Common myeloid progenitor, CD34-positive (primary cell): ENCODE data around the gene TBR1. TPM values are rescaled to one million over a fixed set of nuclear protein-coding genes. Genes with fewer than 3 reads are reported as not detected.

Experiments used
- CTCF ChIA-PET: fragments of 350-600 bp; sonication (Branson Sonifier 250); formaldehyde crosslinking; loops from one replicate; lab custom pipeline; 2021; ENCODE audit warnings: antibody characterized with exemption; lab: Charles Lee
- POLR2A ChIA-PET: fragments of 350-600 bp; sonication (Branson Sonifier 250); formaldehyde crosslinking; loops from one replicate; lab custom pipeline; 2021; ENCODE audit warnings: antibody characterized with exemption; lab: Charles Lee
- DNase-seq, 3 donors: peaks; one replicate each; pipeline versions ENCODE4 v3.0.0 to v3.0.0-alpha.2; 2013
- H3K27ac ChIP-seq, 2 experiments: 1 replicate in 1 of 2; 2 replicates in 1 of 2; pipeline ENCODE4 v1.7.0; 2013; ENCODE audit warnings: inconsistent platforms in 2 of 2, low read length in 2 of 2, mild to moderate bottlenecking in 2 of 2, low read depth in 1 of 2, moderate library complexity in 1 of 2; ENCODE audit not compliant: severe bottlenecking in 2 of 2, insufficient read depth in 1 of 2, poor library complexity in 1 of 2
- H3K27me3 ChIP-seq, 5 experiments: replicated peaks in 2 of 5; 1 replicate in 3 of 5; 2 replicates in 2 of 5; pipeline versions ENCODE4 v1.6.1 to v1.7.0; 2013; ENCODE audit warnings: low read length in 4 of 5, mild to moderate bottlenecking in 2 of 5, moderate library complexity in 2 of 5, inconsistent platforms in 1 of 5; ENCODE audit not compliant: insufficient read depth in 5 of 5, control insufficient read depth in 4 of 5
- H3K36me3 ChIP-seq, 4 experiments: 1 replicate in 2 of 4; 2 replicates in 2 of 4; pipeline versions ENCODE4 v1.6.1 to v1.7.0; 2013; ENCODE audit warnings: low read length in 3 of 4, control low read depth in 1 of 4, mild to moderate bottlenecking in 1 of 4; ENCODE audit not compliant: control insufficient read depth in 4 of 4, insufficient read depth in 4 of 4
- H3K4me1 ChIP-seq, 4 experiments: 1 replicate in 3 of 4; 2 replicates in 1 of 4; pipeline versions ENCODE4 v1.6.1 to v1.7.1; 2013; ENCODE audit warnings: low read length in 3 of 4, mild to moderate bottlenecking in 3 of 4, control low read depth in 1 of 4, inconsistent platforms in 1 of 4, moderate library complexity in 1 of 4; ENCODE audit not compliant: control insufficient read depth in 4 of 4, insufficient read depth in 4 of 4; ENCODE audit errors: control extremely low read depth in 1 of 4
- H3K4me3 ChIP-seq, 7 experiments: 1 replicate in 4 of 7; 2 replicates in 3 of 7; pipeline versions ENCODE4 v1.5.1 to v1.7.0; 2013; ENCODE audit warnings: mild to moderate bottlenecking in 7 of 7, low read length in 6 of 7, moderate library complexity in 6 of 7, inconsistent platforms in 2 of 7, low read depth in 2 of 7, control low read depth in 1 of 7; ENCODE audit not compliant: insufficient read depth in 4 of 7, control insufficient read depth in 1 of 7; ENCODE audit errors: extremely low read depth in 1 of 7
- H3K9me3 ChIP-seq, 5 experiments: 1 replicate in 4 of 5; 2 replicates in 1 of 5; pipeline versions ENCODE4 v1.6.1 to v1.7.1; 2013; ENCODE audit warnings: low read length in 4 of 5, mild to moderate bottlenecking in 2 of 5, inconsistent platforms in 1 of 5, low read depth in 1 of 5, moderate library complexity in 1 of 5; ENCODE audit not compliant: control insufficient read depth in 4 of 5, insufficient read depth in 2 of 5; ENCODE audit errors: control extremely low read depth in 1 of 5
- WGBS: methylation state at CpG from one replicate; pipeline ENCODE4 v1.1.5; 2013; ENCODE audit not compliant: insufficient coverage; 5-methylcytosine and 5-hydroxymethylcytosine counted together
- polyA plus RNA-seq: library from polyadenylated mRNA; unstranded; fragments of 120-200 nt; gene quantifications from one replicate; pipeline ENCODE4 v1.2.1, GENCODE V29; 2013

Gene TBR1
- 0.01 TPM for polyA plus RNA-seq

GRCh38 chr2:161415987-161416707, at the start of gene TBR1:
Gene TBR1 (plus strand): TSS chr2:161416297. CDS start chr2:161416411, 114 bp downstream.
- H3K9me3 ChIP-seq: no peaks in the 10 kb centered on the region
- ChIA-PET CTCF (interaction anchor here (1.6 kb wide), 1 partner anchor 166 kb away, joined by 4 read pairs; no protein-coding TSS in a partner anchor), POLR2A (no interaction called here)
- H3K4me3 ChIP-seq: peak within 1 kb of the TSS in 4 of 7 experiments; percentile 19 to 68 (median 58)
- H3K4me1 ChIP-seq: peaks cover 0 to 45% (median 40%) of the 10 kb centered on the region in 4 experiments
- peak in 2 of 3 donors; percentile 37 to 39 for DNase-seq
- 5% methylated on average over 11 of the region's 16 CpGs for WGBS
- peaks cover 0 to 3% (median 0%) of the 10 kb centered on the region in 4 experiments for H3K36me3 ChIP-seq
- H3K27me3 ChIP-seq: peaks cover 30 to 88% (median 66%) of the 10 kb centered on the region in 5 experiments
- no peak within 1 kb of the TSS for H3K27ac ChIP-seq

- no peak for DNase-seq
- Histone ChIP-seq H3K9me3 (peaks cover under 1 to 25% (median 15%) of the 10 kb centered on the region in 5 experiments), H3K36me3 (peaks cover 9 to 44% (median 25%) of the 10 kb centered on the region in 4 experiments), H3K4me1 (no peaks in the 10 kb centered on the region), H3K27me3 (no peaks in the 10 kb centered on the region), H3K4me3 (no peak overlapping the region), H3K27ac (no peak overlapping the region)
- ChIA-PET POLR2A (no interaction called here), CTCF (interaction anchor here (0.6 to 1.0 kb wide), 2 partner anchors 10 to 101 kb away, joined by 3 to 4 read pairs; no protein-coding TSS in a partner anchor)
- WGBS: no CpG with 5 or more reads among the region's 3 CpGs
Observed at GRCh38 chr2:161367675-161368074, 48.4 kb upstream of the TBR1 start.

- Histone ChIP-seq H3K4me3 (no peak overlapping the region), H3K36me3 (peaks cover 10 to 39% (median 22%) of the 10 kb centered on the region in 4 experiments), H3K27ac (no peak overlapping the region), H3K27me3 (no peaks in the 10 kb centered on the region), H3K4me1 (no peaks in the 10 kb centered on the region), H3K9me3 (peaks cover 0 to 8% (median 4%) of the 10 kb centered on the region in 5 experiments)
- POLR2A ChIA-PET: no interaction called here
- CTCF ChIA-PET: interaction anchor here (1.4 kb wide), 1 partner anchor 17 kb away, joined by 3 read pairs; no protein-coding TSS in a partner anchor
- DNase-seq: no peak
- no CpG with 5 or more reads among the region's 2 CpGs for WGBS
Observed at GRCh38 chr2:161369311-161369710, 46.8 kb upstream of the TBR1 start.

- H3K4me1 ChIP-seq: no peaks in the 10 kb centered on the region
- ChIA-PET POLR2A (no interaction called here), CTCF (interaction anchor here (1.4 kb wide), 1 partner anchor 19 kb away, joined by 3 read pairs; no protein-coding TSS in a partner anchor)
- H3K27me3 ChIP-seq: no peaks in the 10 kb centered on the region
- no CpG with 5 or more reads among the region's 3 CpGs for WGBS
- H3K36me3 ChIP-seq: peaks cover 10 to 37% (median 23%) of the 10 kb centered on the region in 4 experiments
- no peak overlapping the region for H3K27ac ChIP-seq
- no peak for DNase-seq
- H3K4me3 ChIP-seq: no peak overlapping the region
- H3K9me3 ChIP-seq: no peaks in the 10 kb centered on the region
Observed at GRCh38 chr2:161370981-161371380, 45.1 kb upstream of the TBR1 start.

- ChIA-PET POLR2A (no interaction called here), CTCF (interaction anchor here (0.7 kb wide), 1 partner anchor 1859 kb away, joined by 3 read pairs; no protein-coding TSS in a partner anchor)
- Histone ChIP-seq H3K27me3 (no peaks in the 10 kb centered on the region), H3K4me1 (no peaks in the 10 kb centered on the region), H3K36me3 (peaks cover 10 to 37% (median 22%) of the 10 kb centered on the region in 4 experiments), H3K4me3 (no peak overlapping the region), H3K27ac (no peak overlapping the region), H3K9me3 (no peaks in the 10 kb centered on the region)
- WGBS: no CpG with 5 or more reads among the region's 1 CpG
- no peak for DNase-seq
Observed at GRCh38 chr2:161371869-161372268, 44.2 kb upstream of the TBR1 start.

- no peak for DNase-seq
- H3K36me3 ChIP-seq: peaks cover 10 to 27% (median 15%) of the 10 kb centered on the region in 4 experiments
- H3K27me3 ChIP-seq: no peaks in the 10 kb centered on the region
- H3K4me1 ChIP-seq: no peaks in the 10 kb centered on the region
- no peak overlapping the region for H3K4me3 ChIP-seq
- CTCF ChIA-PET: no interaction called here
- no peak overlapping the region for H3K27ac ChIP-seq
- POLR2A ChIA-PET: no interaction called here
- H3K9me3 ChIP-seq: no peaks in the 10 kb centered on the region
Observed at GRCh38 chr2:161373942-161374341, 42.2 kb upstream of the TBR1 start.

GRCh38 chr2:161374446-161374845, 41.7 kb upstream of the TBR1 start:
- Histone ChIP-seq H3K27ac (no peak overlapping the region), H3K27me3 (no peaks in the 10 kb centered on the region), H3K4me3 (no peak overlapping the region), H3K9me3 (no peaks in the 10 kb centered on the region), H3K36me3 (peaks cover 10 to 25% (median 15%) of the 10 kb centered on the region in 4 experiments), H3K4me1 (no peaks in the 10 kb centered on the region)
- CTCF ChIA-PET: no interaction called here
- no peak for DNase-seq
- POLR2A ChIA-PET: no interaction called here
- no CpG with 5 or more reads among the region's 1 CpG for WGBS
